Upper lobe of left lung (tissue), 6 donors: ENCODE results near the gene AEBP1. TPM values are rescaled to one million over a fixed set of nuclear protein-coding genes. Genes with fewer than 3 reads are reported as not detected.

Experiments
- ATAC-seq, 2 donors: fragments of 200-7000 bp; cut with Tn5 transposase; one replicate each; pipeline ENCODE4 v1.9.1; 2022; ENCODE audit warnings: mild to moderate bottlenecking in 2 of 2, moderate library complexity in 2 of 2; ENCODE audit not compliant: low FRiP score in 2 of 2
- DNase-seq, 2 donors: peaks; one replicate each; pipeline ENCODE4 v3.0.0-alpha.2; 2019 to 2020
- H3K27ac ChIP-seq, 4 donors: fragments of 200-600 bp; sonication (generic); one replicate each; pipeline ENCODE4 v1.5.1; 2016 to 2019
- H3K27me3 ChIP-seq, 4 donors: fragments of 200-600 bp; sonication (generic); one replicate each; pipeline ENCODE4 v1.5.1; 2017 to 2019
- H3K36me3 ChIP-seq, 4 donors: fragments of 200-600 bp; sonication (generic); one replicate each; pipeline ENCODE4 v1.5.1; 2016 to 2019
- H3K4me1 ChIP-seq, 4 donors: fragments of 200-600 bp; sonication (generic); one replicate each; pipeline ENCODE4 v1.5.1; 2018 to 2019
- H3K4me3 ChIP-seq, 4 donors: fragments of 200-600 bp; sonication (generic); one replicate each; pipeline ENCODE4 v1.5.1; 2017 to 2019; ENCODE audit warnings: mild to moderate bottlenecking in 2 of 4, moderate library complexity in 1 of 4
- H3K9me3 ChIP-seq, 4 donors: fragments of 200-600 bp; sonication (generic); one replicate each; pipeline ENCODE4 v1.5.1; 2018 to 2019
- CTCF ChIP-seq, 6 experiments: fragments of 450-650 bp in 4 of 6; fragments of 200-600 bp in 2 of 6; sonication (generic) in 2 of 6; IDR thresholded peaks; one replicate each; pipeline ENCODE4 v1.5.1; 2016 to 2019; ENCODE audit warnings: antibody characterized with exemption in 6 of 6
- EP300 ChIP-seq, 4 donors: sonication (generic); formaldehyde crosslinking; IDR thresholded peaks; one replicate each; pipeline ENCODE4 v1.5.1; 2017; ENCODE audit warnings: antibody characterized with exemption in 4 of 4, control low read depth in 2 of 4
- POLR2A ChIP-seq, 4 donors: fragments of 450-650 bp; IDR thresholded peaks; one replicate each; pipeline ENCODE4 v1.5.1; 2016 to 2017; ENCODE audit warnings: antibody characterized with exemption in 4 of 4, mild to moderate bottlenecking in 2 of 4
- POLR2AphosphoS5 ChIP-seq, 2 donors: sonication (generic); formaldehyde crosslinking; IDR thresholded peaks; one replicate each; pipeline ENCODE4 v1.5.1; 2017; ENCODE audit warnings: antibody characterized with exemption in 2 of 2
- WGBS, 2 donors: methylation state at CpG; one replicate each; pipeline ENCODE4 v1.1.5; 2017 to 2018; 5-methylcytosine and 5-hydroxymethylcytosine counted together
- total RNA-seq, 6 donors: library from RNA; depleted of rRNA in 4 of 6; stranded (reverse); fragments of >200 nt in 4 of 6; gene quantifications; one replicate each; pipeline versions ENCODE4 v1.1.0 to v1.2.1, GENCODE V29; 2016 to 2021
- donor health status: DM: no; HTN: no; CAD: no; lungs with moderate emphysema.
- donor health status: DM: no; HTN: yes; CAD: no; lungs with severe emphysema.

The AEBP1 gene
- 100 to 1,000 TPM in 2 of 6 donors, 10 to 100 TPM in 4; 34.1 to 241 (median 92.7) TPM for total RNA-seq

DNA sequence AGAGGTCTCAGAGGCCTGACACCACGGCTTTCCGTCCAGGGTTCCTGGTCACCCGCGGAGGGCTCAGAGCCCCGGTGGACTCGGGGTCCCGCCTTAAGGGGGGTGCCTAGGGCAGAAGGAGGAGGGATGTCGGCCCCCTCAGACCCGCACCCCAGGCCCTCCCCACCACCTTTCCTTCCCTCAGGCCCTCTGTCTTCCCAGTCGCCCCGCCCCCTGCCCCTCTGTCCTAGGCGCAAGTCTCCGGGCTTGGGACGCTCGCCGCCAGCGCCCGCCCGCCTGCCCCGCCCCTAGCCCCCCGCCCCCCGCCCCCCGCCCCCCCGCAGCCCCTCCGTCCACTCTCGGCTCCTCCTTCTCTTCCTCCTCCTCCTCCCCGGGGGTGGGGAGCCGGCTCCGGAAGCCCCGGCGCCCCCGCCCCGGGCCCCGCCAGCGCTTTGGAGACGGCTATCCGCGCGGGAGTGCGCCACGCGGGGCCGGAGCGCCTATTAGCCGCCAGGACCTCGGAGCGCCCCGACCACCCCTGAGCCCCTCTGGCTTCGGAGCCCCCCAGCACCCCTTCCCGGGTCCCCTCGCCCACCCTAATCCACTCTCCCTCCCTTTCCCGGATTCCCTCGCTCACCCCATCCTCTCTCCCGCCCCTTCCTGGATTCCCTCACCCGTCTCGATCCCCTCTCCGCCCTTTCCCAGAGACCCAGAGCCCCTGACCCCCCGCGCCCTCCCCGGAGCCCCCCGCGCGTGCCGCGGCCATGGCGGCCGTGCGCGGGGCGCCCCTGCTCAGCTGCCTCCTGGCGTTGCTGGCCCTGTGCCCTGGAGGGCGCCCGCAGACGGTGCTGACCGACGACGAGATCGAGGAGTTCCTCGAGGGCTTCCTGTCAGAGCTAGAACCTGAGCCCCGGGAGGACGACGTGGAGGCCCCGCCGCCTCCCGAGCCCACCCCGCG, at the start of gene AEBP1:
TSS of gene AEBP1 (plus strand) at position 423 of the 937 bp plus-strand sequence. CDS start at position 744, 321 bp downstream.
- peaks cover 0 to 10% (median 6%) of the 10 kb centered on the region in 4 donors for H3K27me3 ChIP-seq
- ATAC-seq, result peak in 1 of 2 donors; percentile 71
- peak within 1 kb of the TSS; percentile 52 to 70 (median 61) for H3K4me3 ChIP-seq
- TF ChIP-seq CTCF (IDR thresholded peaks at IDR 0.05) (no peak), POLR2AphosphoS5 (IDR thresholded peaks at IDR 0.05) (peak in 1 of 2 donors; percentile 29)
- DNase-seq, result peak in 1 of 2 donors; percentile 88
- peaks cover 0 to 24% (median 10%) of the 10 kb centered on the region in 4 donors for H3K36me3 ChIP-seq
- H3K27ac ChIP-seq, result peak within 1 kb of the TSS; percentile 83 to 96 (median 90)
- no peaks in the 10 kb centered on the region for H3K9me3 ChIP-seq
- peaks cover 5 to 16% (median 13%) of the 10 kb centered on the region in 4 donors for H3K4me1 ChIP-seq
- WGBS, 2 donors, result 0 to 6% methylated on average over 10 to 22 of the region's 87 CpGs

DNA sequence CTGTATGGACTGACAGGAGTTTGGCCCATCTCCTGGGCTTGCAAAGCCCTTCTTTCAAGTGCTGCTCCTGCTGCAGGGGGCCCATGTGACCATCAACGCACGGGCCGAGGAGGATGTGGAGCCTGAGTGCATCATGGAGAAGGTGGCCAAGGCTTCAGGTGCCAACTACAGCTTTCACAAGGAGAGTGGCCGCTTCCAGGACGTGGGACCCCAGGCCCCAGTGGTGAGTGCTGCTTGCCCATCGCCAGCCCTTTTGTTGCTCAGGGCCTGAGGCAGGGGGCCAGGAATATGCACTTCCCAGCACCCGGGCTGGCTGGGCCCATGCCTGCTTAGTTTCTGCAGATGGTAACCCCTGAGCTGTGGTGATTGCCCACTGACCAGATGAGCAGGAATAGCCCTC, 47.5 kb upstream of the AEBP1 start:
- Histone ChIP-seq H3K9me3 (no peaks in the 10 kb centered on the region), H3K4me1 (peaks cover 0 to 8% (median 4%) of the 10 kb centered on the region in 4 donors), H3K36me3 (peaks cover 44 to 95% (median 88%) of the 10 kb centered on the region in 4 donors), H3K27ac (no peak overlapping the region), H3K4me3 (no peak overlapping the region), H3K27me3 (no peaks in the 10 kb centered on the region)
- 92 to 97% methylated on average over 4 to 7 of the region's 7 CpGs for WGBS, 2 donors
- DNase-seq, result peak in 1 of 2 donors; percentile 10
- TF ChIP-seq EP300 (IDR thresholded peaks at IDR 0.05), result no peak
- TF ChIP-seq POLR2AphosphoS5 (IDR thresholded peaks at IDR 0.05), result no peak
- TF ChIP-seq CTCF (IDR thresholded peaks at IDR 0.05), result no peak
- TF ChIP-seq POLR2A (IDR thresholded peaks at IDR 0.05), result no peak
- ATAC-seq, result no peak

DNA sequence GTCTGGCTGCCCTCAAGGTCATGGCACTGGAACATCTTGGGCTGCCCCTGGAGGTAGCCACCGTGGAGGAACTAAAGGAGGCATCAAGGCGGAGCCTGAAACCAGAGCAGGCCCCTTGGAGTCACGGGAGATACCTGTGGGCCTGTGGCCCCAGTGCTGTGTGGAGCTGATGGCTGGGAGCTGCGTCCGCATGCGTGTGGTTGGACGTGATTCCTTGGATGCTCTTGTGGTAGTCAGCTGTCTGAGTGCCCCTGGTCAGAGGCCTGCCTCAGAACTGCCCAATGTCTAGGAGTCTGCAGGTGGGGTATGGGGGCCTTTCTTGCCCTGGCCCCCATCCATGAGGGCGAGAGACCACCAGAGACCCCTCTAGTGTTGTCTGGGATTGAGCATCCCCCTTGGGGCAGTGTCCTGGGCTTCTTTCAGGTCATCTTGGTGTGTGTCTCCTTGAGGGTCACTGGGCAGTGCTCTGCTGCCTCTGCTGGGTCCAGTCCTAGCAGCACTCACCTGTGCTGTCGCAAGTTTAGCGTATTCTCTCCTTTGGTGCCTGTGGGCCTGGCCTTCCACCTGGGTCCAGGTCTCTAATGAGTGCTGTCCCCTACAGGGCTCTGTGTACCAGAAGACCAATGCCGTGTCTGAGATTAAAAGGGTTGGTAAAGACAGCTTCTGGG, 46.8 kb upstream of the AEBP1 start:
- Histone ChIP-seq H3K4me1 (peaks cover 0 to 4% (median 0%) of the 10 kb centered on the region in 4 donors), H3K4me3 (no peak overlapping the region), H3K27ac (no peak overlapping the region), H3K9me3 (no peaks in the 10 kb centered on the region), H3K27me3 (no peaks in the 10 kb centered on the region), H3K36me3 (peaks cover 44 to 96% (median 89%) of the 10 kb centered on the region in 4 donors)
- TF ChIP-seq POLR2A (IDR thresholded peaks at IDR 0.05) (no peak), CTCF (IDR thresholded peaks at IDR 0.05) (no peak), POLR2AphosphoS5 (IDR thresholded peaks at IDR 0.05) (no peak), EP300 (IDR thresholded peaks at IDR 0.05) (no peak)
- ATAC-seq (no peak), DNase-seq (no peak)
- WGBS, 2 donors, result 98 to 100% methylated on average over 2 to 10 of the region's 11 CpGs

DNA sequence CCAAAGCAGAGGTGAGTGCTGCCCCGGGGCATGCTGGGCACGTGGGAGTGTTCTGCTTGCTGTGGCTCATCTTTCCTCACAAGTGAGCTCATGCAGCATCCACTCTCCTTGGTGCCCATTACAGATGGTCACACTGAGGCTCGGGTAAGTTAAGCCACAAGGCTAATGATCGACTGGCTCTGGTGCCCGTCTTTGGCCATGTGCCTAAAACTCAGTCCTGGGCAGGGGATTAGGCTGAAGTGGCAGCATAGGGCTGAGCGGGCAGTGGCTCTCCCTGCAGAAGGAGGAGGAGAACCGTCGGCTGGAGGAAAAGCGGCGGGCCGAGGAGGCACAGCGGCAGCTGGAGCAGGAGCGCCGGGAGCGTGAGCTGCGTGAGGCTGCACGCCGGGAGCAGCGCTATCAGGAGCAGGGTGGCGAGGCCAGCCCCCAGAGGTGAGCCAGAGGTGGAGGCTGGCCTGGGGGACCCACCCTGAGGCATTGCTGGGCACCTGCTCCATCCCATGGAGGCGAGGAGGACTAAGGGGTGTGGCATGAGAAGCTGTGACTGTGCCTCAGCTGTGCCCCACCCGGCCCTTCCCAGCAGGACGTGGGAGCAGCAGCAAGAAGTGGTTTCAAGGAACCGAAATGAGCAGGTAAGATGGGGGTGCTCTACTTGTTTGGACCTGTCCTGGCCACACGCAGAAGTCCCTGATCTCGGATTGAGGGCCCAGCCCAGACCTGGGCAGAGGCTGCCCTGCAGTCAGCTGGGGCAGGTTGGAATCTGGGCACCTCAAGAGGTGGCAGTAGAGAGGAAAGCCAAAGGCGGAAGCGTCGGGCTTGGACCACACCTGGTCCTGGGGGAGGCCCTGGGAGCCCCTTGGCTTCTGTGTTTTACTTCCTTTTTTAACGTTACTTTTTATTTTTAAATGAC, 46.0 kb upstream of the AEBP1 start:
- H3K4me3 ChIP-seq, result no peak overlapping the region
- H3K36me3 ChIP-seq, result peaks cover 44 to 93% (median 82%) of the 10 kb centered on the region in 4 donors
- 92% methylated on average over 23 to 30 of the region's 30 CpGs for WGBS, 2 donors
- H3K27ac ChIP-seq, result no peak overlapping the region
- H3K27me3 ChIP-seq, result no peaks in the 10 kb centered on the region
- no peaks in the 10 kb centered on the region for H3K9me3 ChIP-seq
- no peak for ATAC-seq
- TF ChIP-seq CTCF (IDR thresholded peaks at IDR 0.05), result no peak
- no peak for TF ChIP-seq POLR2A (IDR thresholded peaks at IDR 0.05)
- no peak for TF ChIP-seq POLR2AphosphoS5 (IDR thresholded peaks at IDR 0.05)
- no peak for TF ChIP-seq EP300 (IDR thresholded peaks at IDR 0.05)
- DNase-seq, result peak; percentile 19 to 66
- H3K4me1 ChIP-seq, result no peaks in the 10 kb centered on the region
